K562 (cell line): Measurements from ENCODE around the gene FOCAD. TPM values are rescaled to one million over a fixed set of nuclear protein-coding genes. Genes with fewer than 3 reads are reported as not detected.

Experiments
- ATAC-seq: fragments of 200-7000 bp; cut with Tn5 transposase; 3 replicates; pipeline ENCODE4 v1.9.1; 2020; ENCODE audit warnings: moderate library complexity
- BruUV-seq: library from RNA; stranded (reverse); fragments of 400-500 nt; replicated peaks from 2 replicates; lab custom pipeline; 2021; lab: Mats Ljungman, UMichigan
- CTCF ChIA-PET: fragments of 300-600 bp; formaldehyde crosslinking; extraction: SDS; loops from one replicate; lab custom pipeline; 2021; ENCODE audit warnings: low intra/inter-chr PET ratio; lab: Yijun Ruan, JAX
- POLR2A ChIA-PET: fragments of 300-600, 350-650 bp; sonication (Branson Sonifier 250); formaldehyde crosslinking; extraction: SDS; loops from one replicate; lab custom pipeline; 2021; ENCODE audit warnings: antibody characterized with exemption, inconsistent platforms; lab: Yijun Ruan, JAX
- DNase-seq, 4 experiments: peaks; one replicate each; pipeline versions ENCODE4 v3.0.0 to v3.0.0-alpha.2; 2011 to 2018; ENCODE audit warnings: low spot score in 3 of 4, mixed read lengths in 3 of 4; ENCODE audit errors: extremely low read depth in 1 of 4
- FAIRE-seq: peaks from 2 replicates; lab custom pipeline; 2011; peaks lifted over from hg19 to GRCh38; lab: Jason Lieb, UNC
- H2AFZ ChIP-seq: 2 replicates; pipeline ENCODE4 v1.6.0; 2011; ENCODE audit warnings: low read depth, low read length, control low read depth, inconsistent platforms
- H3K27ac ChIP-seq: fragments of 200-600 bp; 3 replicates; pipeline ENCODE4 v1.8.0; 2011; ENCODE audit warnings: low read depth, mild to moderate bottlenecking, control low read depth, inconsistent platforms, low read length, moderate library complexity, mixed read lengths; ENCODE audit errors: extremely low read depth
- H3K27me3 ChIP-seq, 2 experiments: fragments of 300-600 bp in 1 of 2; 2 replicates in 1 of 2; 3 replicates in 1 of 2; pipeline versions ENCODE4 v1.6.0 to v1.8.0; 2011; ENCODE audit warnings: inconsistent platforms in 2 of 2, low read length in 2 of 2, mild to moderate bottlenecking in 1 of 2, mixed read lengths in 1 of 2, moderate library complexity in 1 of 2; ENCODE audit not compliant: control insufficient read depth in 2 of 2, insufficient read depth in 2 of 2
- H3K36me3 ChIP-seq: fragments of 300-600 bp; 3 replicates; pipeline ENCODE4 v1.8.0; 2011; ENCODE audit warnings: mild to moderate bottlenecking, low read length, inconsistent platforms; ENCODE audit not compliant: control insufficient read depth, insufficient read depth
- H3K4me1 ChIP-seq, 2 experiments: fragments of 200-600 bp in 1 of 2; replicated peaks in 1 of 2; 2 replicates in 1 of 2; 3 replicates in 1 of 2; pipeline versions ENCODE4 v1.5.1 to v1.8.0; 2011; ENCODE audit warnings: inconsistent platforms in 2 of 2, low read length in 2 of 2, mild to moderate bottlenecking in 1 of 2, mixed read lengths in 1 of 2, moderate library complexity in 1 of 2; ENCODE audit not compliant: control insufficient read depth in 2 of 2, insufficient read depth in 2 of 2
- H3K4me2 ChIP-seq: 2 replicates; pipeline ENCODE4 v1.6.1; 2011; ENCODE audit warnings: low read length, control low read depth, inconsistent platforms, mixed read lengths; ENCODE audit not compliant: insufficient read depth
- H3K4me3 ChIP-seq: fragments of 200-600 bp; sonication (generic), shearing (Covaris generic); 2 replicates; pipeline ENCODE4 v1.5.1; 2016; ENCODE audit warnings: control low read depth, inconsistent platforms
- H3K79me2 ChIP-seq: fragments of 200-600 bp; 3 replicates; pipeline ENCODE4 v1.8.0; 2011; ENCODE audit warnings: low read length, inconsistent platforms; ENCODE audit not compliant: control insufficient read depth, insufficient read depth
- H3K9ac ChIP-seq, 2 experiments: 2 replicates each; pipeline versions ENCODE4 v1.6.0 to v1.6.1; 2011; ENCODE audit warnings: low read depth in 2 of 2, low read length in 2 of 2, control low read depth in 1 of 2, inconsistent platforms in 1 of 2, mild to moderate bottlenecking in 1 of 2, mixed read lengths in 1 of 2; ENCODE audit not compliant: insufficient read depth in 1 of 2
- H3K9me1 ChIP-seq: one replicate; pipeline ENCODE4 v1.6.0; 2011; ENCODE audit warnings: inconsistent platforms, mild to moderate bottlenecking, low read length, moderate library complexity; ENCODE audit not compliant: control insufficient read depth, insufficient read depth
- H3K9me3 ChIP-seq: replicated peaks from 2 replicates; pipeline ENCODE4 v1.5.1; 2011; ENCODE audit warnings: low read depth, low read length, inconsistent platforms; ENCODE audit not compliant: control insufficient read depth, insufficient read depth
- H4K20me1 ChIP-seq: replicated peaks from 2 replicates; pipeline ENCODE4 v1.6.1; 2011; ENCODE audit warnings: low read length, inconsistent platforms, mixed read lengths; ENCODE audit not compliant: control insufficient read depth, insufficient read depth
- ARID1B ChIP-seq: fragments of 450-650 bp; IDR thresholded peaks from 2 replicates; pipeline ENCODE4 v1.6.1; 2016; ENCODE audit warnings: antibody characterized with exemption, mild to moderate bottlenecking, inconsistent platforms
- HDAC3 ChIP-seq: fragments of 450-650 bp; IDR thresholded peaks from 2 replicates; pipeline ENCODE4 v1.6.1; 2018; ENCODE audit warnings: borderline replicate concordance, mild to moderate bottlenecking, moderate library complexity; ENCODE audit not compliant: partially characterized antibody
- KDM1A ChIP-seq, 2 experiments: fragments of 450-650 bp; IDR thresholded peaks; 2 replicates each; pipeline ENCODE4 v1.6.1; 2016; ENCODE audit warnings: mild to moderate bottlenecking in 2 of 2
- MCM3 ChIP-seq: fragments of 450-650 bp; IDR thresholded peaks from 2 replicates; pipeline ENCODE4 v1.6.1; 2016
- SIRT6 ChIP-seq: IDR thresholded peaks from one replicate; pipeline ENCODE4 v1.6.1; 2012; ENCODE audit warnings: low read depth, mild to moderate bottlenecking, control low read depth, inconsistent platforms, low read length, moderate library complexity
- SUPT5H ChIP-seq: fragments of 450-650 bp; IDR thresholded peaks from 2 replicates; pipeline ENCODE4 v1.6.1; 2016
- ZNF217 ChIP-seq: sonication (generic); formaldehyde crosslinking; IDR thresholded peaks from 2 replicates; pipeline ENCODE4 v1.8.0; 2022; ENCODE audit warnings: mild to moderate bottlenecking, missing genetic modification reagents
- ZNF445 ChIP-seq: fragments of 250-450 bp; sonication (Bioruptor Pico); IDR thresholded peaks from 2 replicates; pipeline ENCODE4 v1.4.0; 2020; ENCODE audit warnings: low read depth, mild to moderate bottlenecking, moderate library complexity
- ZNF644 ChIP-seq: fragments of 200-800 bp; sonication (Bioruptor generic); IDR thresholded peaks from 2 replicates; pipeline ENCODE4 v1.6.1; 2016; ENCODE audit warnings: low read depth, missing genetic modification characterization, missing compliant biosample characterization
- WGBS: fragments of 100-300 bp; shearing (Covaris generic); methylation state at CpG from one replicate; pipeline ENCODE4 v1.1.6; 2016; ENCODE audit warnings: low coverage, mixed read lengths; ENCODE audit not compliant: insufficient coverage; ENCODE audit errors: missing lambda C conversion rate; 5-methylcytosine and 5-hydroxymethylcytosine counted together
- in situ Hi-C: fragments of 300-500 bp; cut with MboI; formaldehyde crosslinking; loops from 4 replicates; pipeline ENCODE4 v1.15.0; 2018; ENCODE audit warnings: inconsistent platforms, mixed read lengths
- intact Hi-C: fragments of 100-400 bp; cut with micrococcal nuclease; formaldehyde crosslinking; loops from 2 replicates; pipeline ENCODE4 v1.14.2; 2022
- polyA plus RNA-seq, 8 experiments: library from polyadenylated mRNA; depleted of rRNA in 4 of 8; stranded (reverse) in 5 of 8; unstranded in 3 of 8; fragments of >200 nt; fragmentation: Nextera tagmentation in 2 of 8; fragmentation: Illumina TruSeq in 1 of 8; extraction: Ambion mirVana in 2 of 8; extraction: Trizol in 1 of 8; gene quantifications; 2 replicates each; pipeline versions ENCODE4 v1.2.1 to v1.2.3, GENCODE V29; 2011 to 2014; ENCODE audit warnings: inconsistent platforms in 1 of 8, missing spikeins in 1 of 8
- total RNA-seq, 7 experiments: library from RNA; depleted of rRNA in 6 of 7; stranded (reverse); fragments of >200 nt in 6 of 7; fragmentation: Illumina TruSeq in 2 of 7; extraction: Trizol in 2 of 7; gene quantifications; 2 replicates each; pipeline versions ENCODE4 v1.2.1 to v1.2.3, GENCODE V29; 2011 to 2021; ENCODE audit warnings: low replicate concordance in 1 of 7
- TF ChIP-seq, protein P1 (sequence below): IDR thresholded peaks from 2 replicates; pipeline ENCODE4 v1.6.1; 2012; ENCODE audit warnings: low read depth, low read length, improper control_type of control experiment, borderline replicate concordance

Gene FOCAD
- total and polyA plus RNA-seq, 9 of the 15 experiments (the other 6 are each of a cell fraction or from before 2014, with no cell fraction given): 0.13 to 2.4 (median 1.6) TPM

DNA sequence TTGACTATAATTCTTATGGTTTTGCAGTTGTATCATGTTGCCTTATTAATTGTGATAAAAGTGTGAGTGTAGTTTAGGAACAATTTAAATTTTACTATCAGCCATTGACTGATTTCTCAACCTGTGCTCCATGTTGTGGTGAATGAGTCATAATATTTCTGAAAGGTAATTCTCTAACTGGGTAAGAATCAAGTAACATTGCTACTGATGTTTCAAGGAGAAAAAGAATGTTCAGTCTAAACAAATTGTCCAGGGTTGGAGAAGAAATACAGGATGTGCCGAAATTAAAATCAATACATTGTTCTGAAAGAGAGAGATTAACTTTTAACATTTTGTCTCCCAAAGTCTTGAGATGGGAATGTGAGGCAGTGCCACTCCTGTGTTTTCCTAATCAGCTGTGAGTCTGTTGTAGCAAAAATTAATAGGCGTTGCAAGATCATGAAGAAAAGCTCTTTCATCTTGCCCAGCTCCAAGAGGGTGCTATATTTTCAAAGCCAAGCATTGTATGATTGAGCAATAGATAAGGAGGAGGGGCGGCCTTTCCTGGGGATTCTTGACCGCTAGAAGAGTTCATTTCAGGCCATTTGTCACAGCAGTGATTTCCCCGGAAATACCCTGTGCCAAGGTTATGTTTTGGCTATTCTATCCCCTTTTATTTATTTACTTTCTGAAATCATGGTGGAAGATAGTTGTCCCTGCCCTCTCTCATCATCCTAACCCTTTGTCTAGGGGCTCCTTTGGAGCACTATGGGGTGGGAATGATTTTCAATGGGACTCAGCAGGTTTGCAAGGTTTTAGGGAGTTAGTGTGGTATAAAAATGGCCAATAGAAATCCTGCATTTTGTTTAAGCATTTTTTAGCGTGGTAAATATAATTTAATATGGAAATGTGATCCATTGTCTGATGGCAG lies 151.6 kb downstream of the FOCAD start:
- H3K27me3 ChIP-seq: no peaks in the 10 kb centered on the region
- no peak overlapping the region for H3K4me3 ChIP-seq
- H3K9me3 ChIP-seq: no peaks in the 10 kb centered on the region
- no peak overlapping the region for H3K4me2 ChIP-seq
- no peak for DNase-seq
- no peak overlapping the region for H3K27ac ChIP-seq
- TF ChIP-seq ARID1B (no peak), HDAC3 (no peak), SUPT5H (no peak), KDM1A (IDR thresholded peaks at IDR 0.05) (no peak)
- no TSS peak for BruUV-seq
- H2AFZ ChIP-seq: no peak overlapping the region
- WGBS: no CpG with 5 or more reads among the region's 6 CpGs
- POLR2A ChIA-PET: no interaction called here
- ATAC-seq: no peak
- FAIRE-seq: no peak
- no peaks in the 10 kb centered on the region for H3K9me1 ChIP-seq
- H3K36me3 ChIP-seq: no peaks in the 10 kb centered on the region
- intact Hi-C loops (no loop called here), in situ Hi-C loops (no loop called here)
- H3K4me1 ChIP-seq: no peaks in the 10 kb centered on the region
- no peak overlapping the region for H3K9ac ChIP-seq
- no peaks in the 10 kb centered on the region for H3K79me2 ChIP-seq
- H4K20me1 ChIP-seq: no peaks in the 10 kb centered on the region
- CTCF ChIA-PET: no interaction called here

DNA sequence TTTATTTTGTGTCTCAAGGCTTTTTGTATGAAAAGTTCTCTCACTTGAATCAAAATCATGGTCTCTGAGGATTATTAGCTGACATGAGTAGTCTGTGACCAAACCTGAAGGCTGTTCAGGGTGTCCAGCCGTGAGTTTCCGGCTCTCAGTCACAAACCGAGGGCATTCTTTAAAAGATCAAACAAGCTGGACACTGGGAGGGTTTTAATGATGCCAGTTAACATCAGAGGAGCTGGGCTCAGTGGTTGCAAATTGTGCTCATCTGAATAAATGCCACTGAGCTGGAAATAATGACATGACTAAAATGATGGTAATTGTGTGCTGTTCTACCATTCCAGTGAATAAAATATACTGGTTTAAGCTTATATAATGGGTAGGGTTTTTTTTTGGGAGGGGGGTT lies 153.1 kb downstream of the FOCAD start:
- FAIRE-seq: no peak
- WGBS: no CpG with 5 or more reads among the region's 3 CpGs
- CTCF ChIA-PET: no interaction called here
- TF ChIP-seq SIRT6 (no peak), ZNF217 (no peak), ZNF445 (no peak), ZNF644 (no peak), MCM3 (no peak)
- TF ChIP-seq, protein P1, sequence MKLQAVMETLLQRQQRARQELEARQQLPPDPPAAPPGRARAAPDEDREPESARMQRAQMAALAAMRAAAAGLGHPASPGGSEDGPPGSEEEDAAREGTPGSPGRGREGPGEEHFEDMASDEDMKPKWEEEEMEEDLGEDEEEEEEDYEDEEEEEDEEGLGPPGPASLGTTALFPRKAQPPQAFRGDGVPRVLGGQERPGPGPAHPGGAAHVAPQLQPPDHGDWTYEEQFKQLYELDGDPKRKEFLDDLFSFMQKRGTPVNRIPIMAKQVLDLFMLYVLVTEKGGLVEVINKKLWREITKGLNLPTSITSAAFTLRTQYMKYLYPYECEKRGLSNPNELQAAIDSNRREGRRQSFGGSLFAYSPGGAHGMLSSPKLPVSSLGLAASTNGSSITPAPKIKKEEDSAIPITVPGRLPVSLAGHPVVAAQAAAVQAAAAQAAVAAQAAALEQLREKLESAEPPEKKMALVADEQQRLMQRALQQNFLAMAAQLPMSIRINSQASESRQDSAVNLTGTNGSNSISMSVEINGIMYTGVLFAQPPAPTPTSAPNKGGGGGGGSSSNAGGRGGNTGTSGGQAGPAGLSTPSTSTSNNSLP: no peak

More for the DNA sequence above, 153.1 kb downstream of the FOCAD start:
- ATAC-seq (no peak), DNase-seq (no peak)
- no peaks in the 10 kb centered on the region for H4K20me1 ChIP-seq
- no peaks in the 10 kb centered on the region for H3K79me2 ChIP-seq
- H3K4me1 ChIP-seq: no peaks in the 10 kb centered on the region
- in situ Hi-C loops: no loop called here
- H3K36me3 ChIP-seq: no peaks in the 10 kb centered on the region
- no peak overlapping the region for H2AFZ ChIP-seq
- POLR2A ChIA-PET: no interaction called here
- H3K9me3 ChIP-seq: no peaks in the 10 kb centered on the region
- intact Hi-C loops: no loop called here
- H3K4me2 ChIP-seq: no peak overlapping the region
- H3K27ac ChIP-seq: no peak overlapping the region
- H3K4me3 ChIP-seq: no peak overlapping the region
- no TSS peak for BruUV-seq
- no peaks in the 10 kb centered on the region for H3K27me3 ChIP-seq
- H3K9me1 ChIP-seq: no peaks in the 10 kb centered on the region
- H3K9ac ChIP-seq: no peak overlapping the region
